Activated CD8-positive, alpha-beta memory T cell treated with anti-CD3 and anti-CD28 coated beads for 1 hour (primary cell): ENCODE data around the gene PIGK.

Experiments used
- DNase-seq, 2 donors: peaks; one replicate each; pipeline ENCODE4 v3.0.0-alpha.2; 2020; ENCODE audit warnings: low read depth in 1 of 2; ENCODE audit errors: extremely low read depth in 1 of 2

The PIGK gene

DNA sequence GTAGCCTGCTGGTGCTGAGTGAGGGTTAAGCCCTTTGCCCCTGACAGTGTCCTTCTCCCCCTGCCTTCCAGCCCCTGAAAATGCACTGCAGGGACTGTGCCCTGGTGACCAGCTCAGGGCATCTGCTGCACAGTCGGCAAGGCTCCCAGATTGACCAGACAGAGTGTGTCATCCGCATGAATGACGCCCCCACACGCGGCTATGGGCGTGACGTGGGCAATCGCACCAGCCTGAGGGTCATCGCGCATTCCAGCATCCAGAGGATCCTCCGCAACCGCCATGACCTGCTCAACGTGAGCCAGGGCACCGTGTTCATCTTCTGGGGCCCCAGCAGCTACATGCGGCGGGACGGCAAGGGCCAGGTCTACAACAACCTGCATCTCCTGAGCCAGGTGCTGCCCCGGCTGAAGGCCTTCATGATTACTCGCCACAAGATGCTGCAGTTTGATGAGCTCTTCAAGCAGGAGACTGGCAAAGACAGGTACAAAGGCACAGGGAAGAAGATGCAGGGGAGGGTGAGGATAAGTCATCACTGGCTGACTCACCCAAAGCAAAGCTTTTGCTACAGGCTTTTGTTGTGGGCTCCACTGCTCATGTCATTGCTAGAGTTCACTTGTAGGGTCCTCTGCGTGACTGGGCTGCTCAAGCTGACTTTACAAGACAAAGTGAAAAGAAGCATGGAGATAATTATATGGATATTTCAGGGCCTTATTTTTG is 174.9 kb downstream of the PIGK start:
- DNase-seq: no peak

DNA sequence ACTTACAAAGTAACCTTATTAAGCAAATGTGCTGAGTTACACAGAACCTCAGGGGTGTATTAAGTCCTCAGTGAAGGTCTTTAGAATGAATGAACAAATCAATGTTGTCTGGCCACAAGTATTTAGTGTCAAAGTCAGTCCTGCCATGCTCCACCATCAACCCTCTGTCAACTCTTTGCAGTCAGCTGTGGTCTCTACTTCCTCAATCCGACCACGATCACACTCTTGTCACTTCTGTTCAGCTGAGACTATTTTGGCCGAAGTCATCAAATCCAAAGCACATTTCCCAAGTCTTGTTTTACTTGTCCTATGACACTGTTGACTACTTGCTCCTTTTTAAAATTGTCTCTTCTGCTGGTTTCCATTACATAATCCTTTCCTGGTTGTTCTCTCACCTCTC is 178.4 kb downstream of the PIGK start:
- no peak for DNase-seq

DNA sequence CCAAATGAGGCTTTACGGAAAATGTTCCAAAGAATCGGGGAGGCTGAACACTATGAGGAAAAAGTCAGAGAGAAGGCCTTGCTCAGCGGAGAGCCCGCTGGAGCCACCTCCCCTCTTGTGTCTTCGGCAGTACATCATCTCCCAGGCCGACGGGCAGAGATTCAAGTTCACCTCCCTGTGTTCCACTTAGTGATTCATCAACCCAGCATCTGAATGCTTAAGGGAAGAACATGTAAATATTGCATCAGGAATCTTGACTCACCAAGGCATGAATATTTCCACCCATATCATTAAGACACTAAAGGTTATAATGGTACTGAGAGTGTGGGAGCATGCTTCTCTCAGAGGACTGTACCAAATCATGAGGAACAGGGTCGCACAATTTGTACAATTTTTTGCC is 179.5 kb downstream of the PIGK start:
- no peak for DNase-seq

DNA sequence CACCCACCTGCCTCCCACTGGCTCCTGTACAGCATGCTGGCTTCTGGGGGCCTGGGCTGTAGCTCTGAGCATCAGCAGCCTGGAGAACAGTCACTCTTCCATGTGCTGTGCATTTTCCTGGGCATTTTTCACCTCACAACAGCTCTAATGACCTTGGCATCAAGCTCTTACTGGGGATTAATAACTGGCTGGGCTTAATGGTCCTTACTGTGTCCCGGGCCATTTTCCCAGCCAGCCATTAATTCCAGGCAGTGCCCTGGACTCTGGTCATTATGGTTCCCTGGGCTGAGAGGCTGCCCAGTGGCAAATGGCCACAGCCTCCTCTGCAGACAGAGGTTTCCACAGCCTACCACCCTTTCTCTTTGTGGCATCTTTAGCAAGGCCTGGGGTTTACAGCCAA is 180.1 kb downstream of the PIGK start:
- no peak for DNase-seq
